ENCODE measurements around the gene HOXB5.

HOXB5 gene

DNA sequence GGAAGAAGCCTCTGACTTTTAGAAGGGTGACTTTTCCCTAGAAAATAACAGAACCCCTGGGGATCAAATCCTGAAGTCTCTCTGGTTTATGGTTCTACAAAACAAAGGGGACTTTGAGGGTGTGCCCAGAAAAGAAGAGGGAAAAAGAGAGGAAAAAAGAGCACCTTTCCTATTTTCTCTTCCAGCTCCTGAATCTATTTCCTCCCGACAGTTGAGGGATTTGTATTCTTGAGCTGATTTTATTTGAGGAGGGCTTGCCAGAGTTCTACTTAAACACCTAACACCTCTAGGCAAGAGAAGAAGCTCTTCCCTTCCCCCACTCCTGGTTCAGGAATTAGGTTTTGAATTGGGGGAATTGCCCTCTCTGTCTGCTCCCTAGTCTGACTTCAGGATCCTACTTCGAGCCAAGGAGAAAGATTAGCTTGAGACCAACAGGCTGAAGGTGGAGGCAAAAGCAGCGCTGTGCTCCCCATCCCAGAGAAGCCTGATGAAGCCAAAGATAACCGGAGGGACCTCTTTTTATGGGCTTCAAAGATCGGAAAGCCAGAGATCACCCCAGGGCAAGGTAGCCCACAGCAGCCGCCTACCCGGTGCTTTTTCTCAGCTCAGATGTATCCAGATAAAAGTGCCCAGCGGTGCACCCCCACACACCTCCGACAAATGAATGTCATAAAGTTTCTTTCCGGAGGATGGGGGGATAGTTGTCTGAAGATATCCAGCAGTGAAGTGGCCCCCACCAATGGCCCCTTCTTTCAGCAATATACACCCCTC is 4.3 kb downstream of the HOXB5 start:
- no peak for DNase-seq (ENCODE audit: low spot score)
- Histone ChIP-seq H3K4ac (ENCODE audit: low read length) (no peak overlapping the region), H3K27ac (replicated peaks; ENCODE audit: low read length) (no peak overlapping the region), H2BK12ac (ENCODE audit: low read length) (no peak overlapping the region), H2BK5ac (ENCODE audit: low read length) (no peak overlapping the region), H3K79me1 (ENCODE audit: low read depth, low read length) (no peaks in the 10 kb centered on the region), H3K36me3 (replicated peaks in 1 of 2; ENCODE audit: control insufficient read depth in 2 of 2, insufficient read depth in 2 of 2, low read length in 2 of 2) (no peaks in the 10 kb centered on the region), H4K91ac (ENCODE audit: low read depth, low read length, poor library complexity) (no peak overlapping the region), H2BK120ac (ENCODE audit: low read depth, low read length) (no peak overlapping the region), H3K27me3 (ENCODE audit: control insufficient read depth in 3 of 3, insufficient read depth in 3 of 3, low read depth in 1 of 3, low read length in 3 of 3) (peaks cover 56 to 100% (median 100%) of the 10 kb centered on the region in 3 experiments), H3K14ac (ENCODE audit: low read length) (no peak overlapping the region), H2AFZ (ENCODE audit: low read length) (no peak overlapping the region), H3K4me1 (ENCODE audit: control insufficient read depth in 2 of 2, insufficient read depth in 1 of 2, low read depth in 1 of 2, low read length in 2 of 2) (no peaks in the 10 kb centered on the region), H3K9me3 (replicated peaks in 1 of 2; ENCODE audit: control insufficient read depth in 2 of 2, insufficient read depth in 1 of 2, low read depth in 1 of 2, low read length in 2 of 2) (peaks cover 0 to 2% of the 10 kb centered on the region in 2 donors), H3K4me2 (ENCODE audit: insufficient read depth, low read length, poor library complexity, severe bottlenecking) (no peak overlapping the region), H2AK5ac (ENCODE audit: low read depth, low read length) (no peak overlapping the region), H3K23ac (ENCODE audit: low read depth, low read length, poor library complexity) (no peak overlapping the region), H3K18ac (ENCODE audit: low read length) (no peak overlapping the region), H3K9ac (ENCODE audit: low read depth, low read length, poor library complexity) (no peak overlapping the region), H3K4me3 (ENCODE audit: low read length in 2 of 2) (no peak overlapping the region), H2BK15ac (ENCODE audit: low read length) (no peak overlapping the region), H4K8ac (ENCODE audit: low read depth, low read length) (no peak overlapping the region)
- WGBS, 2 donors (ENCODE audit: extremely low coverage in 2 of 2, insufficient read length in 2 of 2, insufficient replicate concordance in 1 of 2), result no CpG with 5 or more reads among the region's 10 CpGs

DNA sequence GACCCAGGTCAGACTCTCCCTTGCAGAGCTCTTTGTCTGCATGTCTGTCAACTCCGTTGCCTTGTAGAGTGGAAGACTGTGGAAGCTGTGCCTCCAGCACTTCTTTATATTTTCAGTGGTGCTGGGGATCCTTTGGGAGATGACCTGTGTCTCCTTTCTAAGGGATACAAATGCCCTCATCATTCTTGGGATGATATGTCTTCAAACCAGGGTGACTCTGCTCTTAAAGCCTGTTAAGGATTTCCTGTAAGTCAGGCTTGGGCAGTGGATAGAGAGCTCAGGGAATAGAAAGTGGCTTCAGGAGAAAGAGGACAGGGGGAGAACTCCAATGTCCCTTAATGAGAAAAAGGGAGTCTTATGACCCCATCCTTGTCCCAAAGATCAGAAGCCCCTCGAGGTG is 5.1 kb downstream of the HOXB5 start:
- H3K4me3 ChIP-seq (ENCODE audit: low read length in 2 of 2), result no peak overlapping the region

GRCh38 chr17:48588074-48588415 is 5.5 kb downstream of the HOXB5 start:
- H3K18ac ChIP-seq (ENCODE audit: low read length), result no peak overlapping the region
- H3K9me3 ChIP-seq (replicated peaks in 1 of 2; ENCODE audit: control insufficient read depth in 2 of 2, insufficient read depth in 1 of 2, low read depth in 1 of 2, low read length in 2 of 2), result peaks cover 0 to 3% of the 10 kb centered on the region in 2 donors
- no peak overlapping the region for H3K4me3 ChIP-seq (ENCODE audit: low read length in 2 of 2)
- no peak overlapping the region for H2BK120ac ChIP-seq (ENCODE audit: low read depth, low read length)
- peaks cover 55 to 100% (median 100%) of the 10 kb centered on the region in 3 experiments for H3K27me3 ChIP-seq (ENCODE audit: control insufficient read depth in 3 of 3, insufficient read depth in 3 of 3, low read depth in 1 of 3, low read length in 3 of 3)
- WGBS, 2 donors (ENCODE audit: extremely low coverage in 2 of 2, insufficient read length in 2 of 2, insufficient replicate concordance in 1 of 2), result no CpG with 5 or more reads among the region's 2 CpGs
- H3K4ac ChIP-seq (ENCODE audit: low read length), result no peak overlapping the region
- no peak overlapping the region for H3K27ac ChIP-seq (replicated peaks; ENCODE audit: low read length)
- H3K14ac ChIP-seq (ENCODE audit: low read length), result no peak overlapping the region
- no peak overlapping the region for H2BK15ac ChIP-seq (ENCODE audit: low read length)
- H4K91ac ChIP-seq (ENCODE audit: low read depth, low read length, poor library complexity), result no peak overlapping the region
- H2AK5ac ChIP-seq (ENCODE audit: low read depth, low read length), result no peak overlapping the region
- no peak overlapping the region for H3K9ac ChIP-seq (ENCODE audit: low read depth, low read length, poor library complexity)
- no peak for DNase-seq (ENCODE audit: low spot score)
- H3K4me2 ChIP-seq (ENCODE audit: insufficient read depth, low read length, poor library complexity, severe bottlenecking), result no peak overlapping the region
- no peak overlapping the region for H4K8ac ChIP-seq (ENCODE audit: low read depth, low read length)
- no peaks in the 10 kb centered on the region for H3K4me1 ChIP-seq (ENCODE audit: control insufficient read depth in 2 of 2, insufficient read depth in 1 of 2, low read depth in 1 of 2, low read length in 2 of 2)
- H3K36me3 ChIP-seq (replicated peaks in 1 of 2; ENCODE audit: control insufficient read depth in 2 of 2, insufficient read depth in 2 of 2, low read length in 2 of 2), result no peaks in the 10 kb centered on the region
- no peak overlapping the region for H3K23ac ChIP-seq (ENCODE audit: low read depth, low read length, poor library complexity)
- H2BK12ac ChIP-seq (ENCODE audit: low read length), result no peak overlapping the region
- no peak overlapping the region for H2AFZ ChIP-seq (ENCODE audit: low read length)
- H2BK5ac ChIP-seq (ENCODE audit: low read length), result no peak overlapping the region
- H3K79me1 ChIP-seq (ENCODE audit: low read depth, low read length), result no peaks in the 10 kb centered on the region

More for the DNA sequence above, 5.1 kb downstream of the HOXB5 start:
- no peak overlapping the region for H2BK12ac ChIP-seq (ENCODE audit: low read length)
- no peak overlapping the region for H2AFZ ChIP-seq (ENCODE audit: low read length)
- no peak overlapping the region for H4K91ac ChIP-seq (ENCODE audit: low read depth, low read length, poor library complexity)
- H2BK120ac ChIP-seq (ENCODE audit: low read depth, low read length), result no peak overlapping the region
- DNase-seq (ENCODE audit: low spot score), result no peak
- H3K23ac ChIP-seq (ENCODE audit: low read depth, low read length, poor library complexity), result no peak overlapping the region
- H3K18ac ChIP-seq (ENCODE audit: low read length), result no peak overlapping the region
- H4K8ac ChIP-seq (ENCODE audit: low read depth, low read length), result no peak overlapping the region
- H3K36me3 ChIP-seq (replicated peaks in 1 of 2; ENCODE audit: control insufficient read depth in 2 of 2, insufficient read depth in 2 of 2, low read length in 2 of 2), result no peaks in the 10 kb centered on the region
- H3K4me1 ChIP-seq (ENCODE audit: control insufficient read depth in 2 of 2, insufficient read depth in 1 of 2, low read depth in 1 of 2, low read length in 2 of 2), result no peaks in the 10 kb centered on the region
- no peaks in the 10 kb centered on the region for H3K79me1 ChIP-seq (ENCODE audit: low read depth, low read length)
- peaks cover 57 to 100% (median 100%) of the 10 kb centered on the region in 3 experiments for H3K27me3 ChIP-seq (ENCODE audit: control insufficient read depth in 3 of 3, insufficient read depth in 3 of 3, low read depth in 1 of 3, low read length in 3 of 3)
- H3K4ac ChIP-seq (ENCODE audit: low read length), result no peak overlapping the region
- peaks cover 0 to 3% of the 10 kb centered on the region in 2 donors for H3K9me3 ChIP-seq (replicated peaks in 1 of 2; ENCODE audit: control insufficient read depth in 2 of 2, insufficient read depth in 1 of 2, low read depth in 1 of 2, low read length in 2 of 2)
- no peak overlapping the region for H2AK5ac ChIP-seq (ENCODE audit: low read depth, low read length)
- no peak overlapping the region for H3K4me2 ChIP-seq (ENCODE audit: insufficient read depth, low read length, poor library complexity, severe bottlenecking)
- no peak overlapping the region for H2BK15ac ChIP-seq (ENCODE audit: low read length)
- H2BK5ac ChIP-seq (ENCODE audit: low read length), result no peak overlapping the region
- H3K9ac ChIP-seq (ENCODE audit: low read depth, low read length, poor library complexity), result no peak overlapping the region
- no peak overlapping the region for H3K27ac ChIP-seq (replicated peaks; ENCODE audit: low read length)
- WGBS, 2 donors (ENCODE audit: extremely low coverage in 2 of 2, insufficient read length in 2 of 2, insufficient replicate concordance in 1 of 2), result no CpG with 5 or more reads among the region's 2 CpGs
- no peak overlapping the region for H3K14ac ChIP-seq (ENCODE audit: low read length)

GRCh38 chr17:48587276-48588073 is 6.1 kb downstream of the HOXB5 start:
- Histone ChIP-seq H3K4me2 (ENCODE audit: insufficient read depth, low read length, poor library complexity, severe bottlenecking) (no peak overlapping the region), H3K27me3 (ENCODE audit: control insufficient read depth in 3 of 3, insufficient read depth in 3 of 3, low read depth in 1 of 3, low read length in 3 of 3) (peaks cover 57 to 100% (median 100%) of the 10 kb centered on the region in 3 experiments), H4K91ac (ENCODE audit: low read depth, low read length, poor library complexity) (no peak overlapping the region), H3K4me1 (ENCODE audit: control insufficient read depth in 2 of 2, insufficient read depth in 1 of 2, low read depth in 1 of 2, low read length in 2 of 2) (no peaks in the 10 kb centered on the region), H3K4ac (ENCODE audit: low read length) (no peak overlapping the region), H3K18ac (ENCODE audit: low read length) (no peak overlapping the region), H4K8ac (ENCODE audit: low read depth, low read length) (no peak overlapping the region), H3K14ac (ENCODE audit: low read length) (no peak overlapping the region), H2BK5ac (ENCODE audit: low read length) (no peak overlapping the region), H3K27ac (replicated peaks; ENCODE audit: low read length) (no peak overlapping the region), H3K23ac (ENCODE audit: low read depth, low read length, poor library complexity) (no peak overlapping the region), H2BK120ac (ENCODE audit: low read depth, low read length) (no peak overlapping the region), H2BK12ac (ENCODE audit: low read length) (no peak overlapping the region), H3K9me3 (replicated peaks in 1 of 2; ENCODE audit: control insufficient read depth in 2 of 2, insufficient read depth in 1 of 2, low read depth in 1 of 2, low read length in 2 of 2) (peaks cover 0 to 3% of the 10 kb centered on the region in 2 donors), H3K4me3 (ENCODE audit: low read length in 2 of 2) (no peak overlapping the region), H2AFZ (ENCODE audit: low read length) (no peak overlapping the region), H3K36me3 (replicated peaks in 1 of 2; ENCODE audit: control insufficient read depth in 2 of 2, insufficient read depth in 2 of 2, low read length in 2 of 2) (no peaks in the 10 kb centered on the region), H2AK5ac (ENCODE audit: low read depth, low read length) (no peak overlapping the region), H3K9ac (ENCODE audit: low read depth, low read length, poor library complexity) (no peak overlapping the region), H2BK15ac (ENCODE audit: low read length) (no peak overlapping the region), H3K79me1 (ENCODE audit: low read depth, low read length) (no peaks in the 10 kb centered on the region)
- no CpG with 5 or more reads among the region's 5 CpGs for whole genome bisulfite sequencing, 2 donors (ENCODE audit: extremely low coverage in 2 of 2, insufficient read length in 2 of 2, insufficient replicate concordance in 1 of 2)
- DNase-seq (ENCODE audit: low spot score), result no peak

All from neuronal stem cell (in vitro differentiated cells).